ENCODE measurements around the gene HUWE1. TPM values are rescaled to one million over a fixed set of nuclear protein-coding genes. Genes with fewer than 3 reads are reported as not detected.
A peak's percentile ranks its signal among the peaks of the same experiment; 100 is the strongest.

Gene HUWE1
- total RNA-seq, 1 experiment from 2014 or later = 277 TPM

- 0 out of 2 replicates have a peak, but pooled peaks have one; percentile 35 for TF ChIP-seq EMX1 (CRISPR knock-in tag; IDR thresholded peaks at IDR 0.05)
- no peak for TF ChIP-seq ZNF121 (CRISPR knock-in tag; IDR thresholded peaks at IDR 0.05)
- TF ChIP-seq MAX (CRISPR knock-in tag; IDR thresholded peaks at IDR 0.05) = peak; percentile 20; the same call in 1 of the 2 replicates
- no peak for TF ChIP-seq MXD4 (CRISPR knock-in tag; IDR thresholded peaks at IDR 0.05; ENCODE audit: borderline replicate concordance)
- no peak for TF ChIP-seq ETV6 (CRISPR knock-in tag; IDR thresholded peaks at IDR 0.05)
- TF ChIP-seq NFATC4 (CRISPR knock-in tag; IDR thresholded peaks at IDR 0.05) = no peak
These were observed 2.7 kb downstream of the HUWE1 start (continued) for GRCh38 chrX:53683556-53684414.

GRCh38 chrX:53682885-53683555 lies 3.5 kb downstream of the HUWE1 start:
- H3K36me3 Mint-ChIP-seq = peaks cover 29% of the 10 kb centered on the region
- peak overlapping the region; percentile 96 for H3K27ac Mint-ChIP-seq
- CTCF ChIA-PET = no interaction called here
- H3K27me3 Mint-ChIP-seq (ENCODE audit: low read depth) = no peaks in the 10 kb centered on the region
- H3K4me3 Mint-ChIP-seq = peak overlapping the region; percentile 88
- POLR2A ChIA-PET = interaction anchor here (1.2 kb wide), 1 partner anchor 362 kb away, joined by 3 read pairs; the partner anchor contains the start of gene PHF8
- no peak for ATAC-seq
- H3K4me1 Mint-ChIP-seq = peaks cover 15% of the 10 kb centered on the region
- peak; percentile 13 for DNase-seq (ENCODE audit: low spot score)
- 0 out of 2 replicates have a peak, but pooled peaks have one; percentile 41 for TF ChIP-seq HMGXB4 (CRISPR knock-in tag; IDR thresholded peaks at IDR 0.05)
- TF ChIP-seq E2F1 (CRISPR knock-in tag; IDR thresholded peaks at IDR 0.05) = no peak
- no peaks in the 10 kb centered on the region for H3K9me3 Mint-ChIP-seq

GRCh38 chrX:53681661-53682060 lies 4.9 kb downstream of the HUWE1 start:
- no peaks in the 10 kb centered on the region for H3K9me3 Mint-ChIP-seq
- peaks cover 38% of the 10 kb centered on the region for H3K36me3 Mint-ChIP-seq
- ChIA-PET POLR2A (no interaction called here), CTCF (interaction anchor here (0.6 to 0.7 kb wide), 2 partner anchors 76 to 201 kb away, joined by 3 read pairs; no protein-coding TSS in a partner anchor)
- no peak for TF ChIP-seq JAZF1 (CRISPR knock-in tag; IDR thresholded peaks at IDR 0.05)
- no peaks in the 10 kb centered on the region for H3K27me3 Mint-ChIP-seq (ENCODE audit: low read depth)
- ATAC-seq = no peak
- peak overlapping the region; percentile 77 for H3K27ac Mint-ChIP-seq
- H3K4me1 Mint-ChIP-seq = peaks cover 15% of the 10 kb centered on the region
- DNase-seq (ENCODE audit: low spot score) = no peak
- peak overlapping the region; percentile 37 for H3K4me3 Mint-ChIP-seq

- ATAC-seq (no peak), DNase-seq (ENCODE audit: low spot score) (no peak)
- Mint-ChIP-seq H3K27ac (0 out of 2 replicates have a peak overlapping the region, but pooled peaks have one; percentile 41), H3K36me3 (peaks cover 50% of the 10 kb centered on the region), H3K27me3 (ENCODE audit: low read depth) (no peaks in the 10 kb centered on the region), H3K4me1 (peaks cover 15% of the 10 kb centered on the region), H3K4me3 (0 out of 2 replicates have a peak overlapping the region, but pooled peaks have one; percentile 4), H3K9me3 (no peaks in the 10 kb centered on the region)
- POLR2A ChIA-PET = no interaction called here
- CTCF ChIA-PET = interaction anchor here (0.9 kb wide), 1 partner anchor 146 kb away, joined by 3 read pairs; no protein-coding TSS in a partner anchor
- TF ChIP-seq ATF2 (CRISPR knock-in tag; IDR thresholded peaks at IDR 0.05; ENCODE audit: borderline replicate concordance, low read depth) = no peak
- no peak for TF ChIP-seq MAX (CRISPR knock-in tag; IDR thresholded peaks at IDR 0.05)
- no peak for TF ChIP-seq CTCF (IDR thresholded peaks at IDR 0.05)
- TF ChIP-seq ZNF263 (CRISPR knock-in tag; IDR thresholded peaks at IDR 0.05; ENCODE audit: low read depth) = no peak
- no peak for TF ChIP-seq ATF6 (CRISPR knock-in tag; IDR thresholded peaks at IDR 0.05)
- TF ChIP-seq RORB (CRISPR knock-in tag; IDR thresholded peaks at IDR 0.05) = no peak
- no peak for TF ChIP-seq TCF7 (CRISPR knock-in tag; IDR thresholded peaks at IDR 0.05; ENCODE audit: low read depth)
- no peak for TF ChIP-seq HMGXB4 (CRISPR knock-in tag; IDR thresholded peaks at IDR 0.05)
- no peak for TF ChIP-seq ZNF423 (CRISPR knock-in tag; IDR thresholded peaks at IDR 0.05)
These were observed 7.9 kb downstream of the HUWE1 start for GRCh38 chrX:53678667-53679066.
